HepG2 (cell line): ENCODE results near the gene CABLES2. TPM values are rescaled to one million over a fixed set of nuclear protein-coding genes. Genes with fewer than 3 reads are reported as not detected.

Experiments
- ATAC-seq: fragments of 200-7000 bp; cut with Tn5 transposase; 3 replicates; pipeline ENCODE4 v1.9.1; 2020; ENCODE audit warnings: mild to moderate bottlenecking, moderate library complexity
- BruUV-seq: library from RNA; stranded (reverse); fragments of 400-500 nt; replicated peaks from 2 replicates; lab custom pipeline; 2021; lab: Mats Ljungman, UMichigan
- CTCF ChIA-PET: fragments of 300-600 bp; formaldehyde crosslinking; extraction: SDS; loops from one replicate; lab custom pipeline; 2021; ENCODE audit warnings: low total read pairs, inconsistent platforms, low intra/inter-chr PET ratio; lab: Yijun Ruan, JAX
- POLR2A ChIA-PET: fragments of 350-600 bp; sonication (Branson Sonifier 250); formaldehyde crosslinking; loops from one replicate; lab custom pipeline; 2020; ENCODE audit warnings: antibody characterized with exemption, inconsistent platforms; lab: Yijun Ruan, JAX
- DNase-seq: peaks from one replicate; pipeline ENCODE4 v3.0.0-alpha.2; 2015; ENCODE audit warnings: low spot score
- FAIRE-seq: peaks from 3 replicates; lab custom pipeline; 2011; peaks lifted over from hg19 to GRCh38; lab: Jason Lieb, UNC
- H2AFZ ChIP-seq: one replicate; pipeline ENCODE4 v1.6.1; 2011; ENCODE audit warnings: low read length, inconsistent platforms
- H3K27ac ChIP-seq: fragments of 300-600 bp; 3 replicates; pipeline ENCODE4 v1.8.0; 2011; ENCODE audit warnings: mixed run types, mild to moderate bottlenecking, mixed read lengths, low read length, inconsistent platforms; ENCODE audit not compliant: insufficient read depth; ENCODE audit errors: extremely low read length
- H3K27me3 ChIP-seq, 2 experiments: fragments of 200-600 bp in 1 of 2; 2 replicates in 1 of 2; 3 replicates in 1 of 2; pipeline versions ENCODE4 v1.6.0 to v1.8.0; 2011; ENCODE audit warnings: low read length in 2 of 2, mild to moderate bottlenecking in 2 of 2, moderate library complexity in 2 of 2, inconsistent platforms in 1 of 2; ENCODE audit not compliant: insufficient read depth in 2 of 2, control insufficient read depth in 1 of 2
- H3K36me3 ChIP-seq, 2 experiments: fragments of 200-600 bp in 1 of 2; replicated peaks in 1 of 2; 2 replicates in 1 of 2; 3 replicates in 1 of 2; pipeline versions ENCODE4 v1.5.1 to v1.8.0; 2011; ENCODE audit warnings: low read length in 2 of 2, inconsistent platforms in 1 of 2; ENCODE audit not compliant: insufficient read depth in 2 of 2, control insufficient read depth in 1 of 2
- H3K4me1 ChIP-seq: 2 replicates; pipeline ENCODE4 v1.5.1; 2012; ENCODE audit warnings: low read length, inconsistent platforms; ENCODE audit not compliant: insufficient read depth
- H3K4me2 ChIP-seq: 2 replicates; pipeline ENCODE4 v1.6.0; 2011; ENCODE audit warnings: low read depth, low read length, inconsistent platforms
- H3K4me3 ChIP-seq, 3 experiments: fragments of 200-600 bp in 1 of 3; sonication (generic), shearing (Covaris generic) in 1 of 3; replicated peaks in 1 of 3; 2 replicates each; pipeline ENCODE4 v1.5.1; 2011 to 2016; ENCODE audit warnings: low read length in 3 of 3, inconsistent platforms in 2 of 3, low read depth in 2 of 3, mild to moderate bottlenecking in 2 of 3, control low read depth in 1 of 3, mixed read lengths in 1 of 3; ENCODE audit not compliant: insufficient read depth in 1 of 3
- H3K79me2 ChIP-seq: one replicate; pipeline ENCODE4 v1.6.1; 2011; ENCODE audit warnings: low read length, inconsistent platforms; ENCODE audit not compliant: insufficient read depth
- H3K9ac ChIP-seq: 2 replicates; pipeline ENCODE4 v1.6.0; 2011; ENCODE audit warnings: mild to moderate bottlenecking, low read depth, low read length, inconsistent platforms; ENCODE audit not compliant: insufficient read depth
- H3K9me3 ChIP-seq: 2 replicates; pipeline ENCODE4 v1.5.1; 2012; ENCODE audit warnings: mild to moderate bottlenecking, low read length
- H4K20me1 ChIP-seq: 2 replicates; pipeline ENCODE4 v1.6.0; 2011; ENCODE audit warnings: inconsistent platforms, mild to moderate bottlenecking, low read length, moderate library complexity; ENCODE audit not compliant: insufficient read depth
- HMG20A ChIP-seq: IDR thresholded peaks from 2 replicates; pipeline ENCODE4 v1.6.1; 2016; ENCODE audit warnings: borderline replicate concordance
- HNRNPH1 ChIP-seq: fragments of 200-400 bp; formaldehyde crosslinking; optimal IDR thresholded peaks from 2 replicates; pipeline ENCODE3; 2017; ENCODE audit warnings: mild to moderate bottlenecking, low read depth, low read length
- JARID2 ChIP-seq: sonication (generic); formaldehyde crosslinking; IDR thresholded peaks from 2 replicates; pipeline ENCODE4 v1.8.1; 2023; ENCODE audit warnings: missing genetic modification reagents, inconsistent platforms; ENCODE audit not compliant: insufficient replicate concordance
- MTF2 ChIP-seq: sonication (generic); formaldehyde crosslinking; IDR thresholded peaks from 2 replicates; pipeline ENCODE4 v1.5.0; 2020; ENCODE audit warnings: missing genetic modification reagents, borderline replicate concordance
- NONO ChIP-seq, 2 experiments: fragments of 450-650 bp in 1 of 2; sonication (generic) in 1 of 2; formaldehyde crosslinking in 1 of 2; IDR thresholded peaks in 1 of 2; conservative IDR thresholded peaks in 1 of 2; 2 replicates each; pipeline versions ENCODE4 v1.6.1 to v1.8.0; 2017 to 2022; ENCODE audit warnings: mild to moderate bottlenecking in 1 of 2, missing genetic modification reagents in 1 of 2, moderate library complexity in 1 of 2
- PHF21A ChIP-seq: sonication (generic); formaldehyde crosslinking; IDR thresholded peaks from 2 replicates; pipeline ENCODE4 v1.5.0; 2020; ENCODE audit warnings: mild to moderate bottlenecking, missing genetic modification reagents
- RBAK ChIP-seq: sonication (generic); formaldehyde crosslinking; IDR thresholded peaks from 2 replicates; pipeline ENCODE4 v1.5.1; 2020; ENCODE audit warnings: mild to moderate bottlenecking, missing genetic modification reagents
- SCMH1 ChIP-seq: sonication (generic); formaldehyde crosslinking; IDR thresholded peaks from 2 replicates; pipeline ENCODE4 v1.9.0; 2021; ENCODE audit warnings: missing genetic modification reagents, mild to moderate bottlenecking, borderline replicate concordance
- TBX2 ChIP-seq: sonication (generic); formaldehyde crosslinking; IDR thresholded peaks from 2 replicates; pipeline ENCODE4 v1.5.0; 2020; ENCODE audit warnings: missing genetic modification reagents, mild to moderate bottlenecking, borderline replicate concordance
- ZFP36 ChIP-seq: fragments of 150-350 bp; IDR thresholded peaks from 2 replicates; pipeline ENCODE4 v1.6.1; 2018; ENCODE audit warnings: borderline replicate concordance, low read length, low read depth; ENCODE audit not compliant: partially characterized antibody
- ZFP62 ChIP-seq: sonication (generic); formaldehyde crosslinking; IDR thresholded peaks from 2 replicates; pipeline ENCODE4 v1.4.0; 2020; ENCODE audit warnings: missing genetic modification reagents
- WGBS: methylation state at CpG from one replicate; pipeline ENCODE4 v1.1.6; 2017; ENCODE audit warnings: low lambda C conversion rate; 5-methylcytosine and 5-hydroxymethylcytosine counted together
- in situ Hi-C: cut with HindIII; loops from 2 replicates; pipeline ENCODE4 v1.10.0; 2017; ENCODE audit warnings: low pct_unique_long_range_greater_than_20kb; ENCODE audit not compliant: extremely low pct_ligation_motif_present
- intact Hi-C: fragments of 100-400 bp; cut with micrococcal nuclease; formaldehyde crosslinking; loops from one replicate; pipeline ENCODE4 v1.10.0; 2022; ENCODE audit not compliant: unreplicated experiment
- polyA plus RNA-seq, 8 experiments: library from polyadenylated mRNA; depleted of rRNA in 3 of 8; stranded (reverse) in 7 of 8; unstranded in 1 of 8; fragments of >200 nt; fragmentation: Illumina TruSeq in 4 of 8; extraction: Trizol in 4 of 8; gene quantifications; 2 replicates each; pipeline versions ENCODE4 v1.2.1 to v1.2.3, GENCODE V29; 2011 to 2016; ENCODE audit warnings: low read depth in 4 of 8, missing spikeins in 1 of 8, mixed read lengths in 1 of 8; ENCODE audit not compliant: insufficient read depth in 1 of 8
- total RNA-seq, 5 experiments: library from RNA; depleted of rRNA; stranded (reverse); fragments of >200 nt; fragmentation: Illumina TruSeq; extraction: Trizol; gene quantifications; 2 replicates each; pipeline ENCODE4 v1.2.3, GENCODE V29; 2016; ENCODE audit warnings: low read depth in 1 of 5
- TF ChIP-seq, protein P1 (sequence below): sonication (generic); formaldehyde crosslinking; IDR thresholded peaks from 2 replicates; pipeline ENCODE4 v1.5.0; 2020; ENCODE audit warnings: missing genetic modification reagents
- TF ChIP-seq, protein P2 (sequence below): sonication (generic); formaldehyde crosslinking; IDR thresholded peaks from 2 replicates; pipeline ENCODE4 v1.5.0; 2020; ENCODE audit warnings: mild to moderate bottlenecking, missing genetic modification reagents

Gene CABLES2
- total and polyA plus RNA-seq, 2 of the 13 experiments (the other 11 are each of a cell fraction or from before 2014, with no cell fraction given): 5.2 to 9.7 TPM

DNA sequence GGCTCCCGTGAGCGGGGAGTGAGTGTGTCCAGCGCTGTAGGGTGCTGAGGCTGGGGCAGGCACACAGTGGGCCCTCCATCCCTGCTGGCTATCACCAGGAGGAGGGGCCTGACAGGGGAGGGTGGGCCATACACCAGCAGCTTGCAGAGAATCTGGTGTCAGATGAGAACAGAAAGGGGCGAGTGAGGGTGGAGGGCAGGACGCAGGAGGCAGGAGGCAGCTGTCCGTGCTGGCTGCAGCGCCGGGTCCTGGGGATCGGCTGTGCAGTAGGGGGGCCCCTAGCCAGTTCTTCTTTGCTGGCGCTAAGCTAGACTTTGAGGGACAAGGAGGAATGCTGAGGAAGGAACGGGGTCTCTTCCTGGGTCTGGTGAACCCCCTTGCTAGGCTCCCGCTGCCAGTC is 1.6 kb upstream of the CABLES2 start:
- in situ Hi-C loops (no loop called here), intact Hi-C loops (no loop called here)
- no peak for DNase-seq
- TF ChIP-seq HNRNPH1: no peak
- TF ChIP-seq ZFP36: no peak
- TF ChIP-seq PHF21A (CRISPR knock-in tag): no peak
- no peak for TF ChIP-seq RBAK (CRISPR knock-in tag)
- TF ChIP-seq MTF2 (CRISPR knock-in tag): 0 out of 2 replicates have a peak, but pooled peaks have one; percentile 9
- TF ChIP-seq TBX2 (CRISPR knock-in tag): no peak
- ChIA-PET CTCF (no interaction called here), POLR2A (no interaction called here)
- H4K20me1 ChIP-seq: peaks cover 3% of the 10 kb centered on the region; the same call in 1 of the 2 replicates
- H3K4me1 ChIP-seq: peaks cover 93% of the 10 kb centered on the region
- no peak for ATAC-seq
- BruUV-seq: no TSS peak
- no peak overlapping the region for H2AFZ ChIP-seq
- no peaks in the 10 kb centered on the region for H3K9me3 ChIP-seq
- FAIRE-seq: no peak
- H3K36me3 ChIP-seq: peaks cover 0 to 8% of the 10 kb centered on the region in 2 experiments; a peak in 2 of 5 replicates
- WGBS: 59% methylated on average over 12 of the region's 12 CpGs
- no peak overlapping the region for H3K4me3 ChIP-seq
- H3K4me2 ChIP-seq: no peak overlapping the region
- H3K79me2 ChIP-seq: peaks cover 9% of the 10 kb centered on the region
- H3K27ac ChIP-seq: no peak overlapping the region
- H3K9ac ChIP-seq: no peak overlapping the region
- peaks cover 11 to 22% of the 10 kb centered on the region in 2 experiments for H3K27me3 ChIP-seq

DNA sequence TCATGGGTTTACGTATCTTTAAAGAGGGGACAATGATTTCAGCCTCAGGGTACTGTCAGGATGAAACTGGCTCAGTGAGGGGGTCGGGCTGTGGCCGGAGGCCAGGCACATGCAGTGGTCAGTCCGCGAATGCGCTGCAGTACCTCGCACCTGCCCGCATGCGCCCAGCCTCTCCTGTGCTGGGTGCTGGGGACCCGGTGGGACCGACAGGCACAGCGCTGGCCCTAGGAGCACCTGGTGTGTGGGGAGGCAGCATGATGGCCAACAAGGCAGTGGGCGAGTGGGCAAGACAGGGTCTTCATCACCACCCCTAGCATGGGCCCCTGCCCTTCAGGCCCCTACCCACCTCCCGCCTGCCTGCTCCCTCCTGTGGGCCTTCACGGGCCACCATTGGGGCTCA is 970 bp upstream of the CABLES2 start:
- DNase-seq (no peak), FAIRE-seq (no peak), ATAC-seq (no peak)
- intact Hi-C loops: no loop called here
- peaks cover 3% of the 10 kb centered on the region; the same call in 1 of the 2 replicates for H4K20me1 ChIP-seq
- no peak overlapping the region for H3K9ac ChIP-seq
- ChIA-PET CTCF (no interaction called here), POLR2A (no interaction called here)
- H3K27me3 ChIP-seq: peaks cover 11 to 20% of the 10 kb centered on the region in 2 experiments
- peaks cover 87% of the 10 kb centered on the region for H3K4me1 ChIP-seq
- H3K9me3 ChIP-seq: no peaks in the 10 kb centered on the region
- peak overlapping the region in 1 of 3 experiments; percentile 77; a peak in 2 of 6 replicates for H3K4me3 ChIP-seq
- H3K27ac ChIP-seq: no peak overlapping the region
- peaks cover 9% of the 10 kb centered on the region for H3K79me2 ChIP-seq
- WGBS: 54% methylated on average over 15 of the region's 15 CpGs
- H2AFZ ChIP-seq: no peak overlapping the region
- in situ Hi-C loops: no loop called here
- BruUV-seq: no TSS peak
- H3K36me3 ChIP-seq: peaks cover 0 to 11% of the 10 kb centered on the region in 2 experiments; a peak in 3 of 5 replicates
- peak overlapping the region; percentile 93 for H3K4me2 ChIP-seq
- no peak for TF ChIP-seq NONO (IDR thresholded peaks at IDR 0.05)
- no peak for TF ChIP-seq NONO (CRISPR knock-in tag; conservative IDR thresholded peaks at IDR 0.05)
- TF ChIP-seq HMG20A (CRISPR knock-in tag): no peak
- no peak for TF ChIP-seq JARID2 (CRISPR knock-in tag)
- TF ChIP-seq, protein P1, sequence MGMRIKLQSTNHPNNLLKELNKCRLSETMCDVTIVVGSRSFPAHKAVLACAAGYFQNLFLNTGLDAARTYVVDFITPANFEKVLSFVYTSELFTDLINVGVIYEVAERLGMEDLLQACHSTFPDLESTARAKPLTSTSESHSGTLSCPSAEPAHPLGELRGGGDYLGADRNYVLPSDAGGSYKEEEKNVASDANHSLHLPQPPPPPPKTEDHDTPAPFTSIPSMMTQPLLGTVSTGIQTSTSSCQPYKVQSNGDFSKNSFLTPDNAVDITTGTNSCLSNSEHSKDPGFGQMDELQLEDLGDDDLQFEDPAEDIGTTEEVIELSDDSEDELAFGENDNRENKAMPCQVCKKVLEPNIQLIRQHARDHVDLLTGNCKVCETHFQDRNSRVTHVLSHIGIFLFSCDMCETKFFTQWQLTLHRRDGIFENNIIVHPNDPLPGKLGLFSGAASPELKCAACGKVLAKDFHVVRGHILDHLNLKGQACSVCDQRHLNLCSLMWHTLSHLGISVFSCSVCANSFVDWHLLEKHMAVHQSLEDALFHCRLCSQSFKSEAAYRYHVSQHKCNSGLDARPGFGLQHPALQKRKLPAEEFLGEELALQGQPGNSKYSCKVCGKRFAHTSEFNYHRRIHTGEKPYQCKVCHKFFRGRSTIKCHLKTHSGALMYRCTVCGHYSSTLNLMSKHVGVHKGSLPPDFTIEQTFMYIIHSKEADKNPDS (CRISPR knock-in tag): no peak
- TF ChIP-seq SCMH1 (CRISPR knock-in tag): no peak
- TF ChIP-seq, protein P2, sequence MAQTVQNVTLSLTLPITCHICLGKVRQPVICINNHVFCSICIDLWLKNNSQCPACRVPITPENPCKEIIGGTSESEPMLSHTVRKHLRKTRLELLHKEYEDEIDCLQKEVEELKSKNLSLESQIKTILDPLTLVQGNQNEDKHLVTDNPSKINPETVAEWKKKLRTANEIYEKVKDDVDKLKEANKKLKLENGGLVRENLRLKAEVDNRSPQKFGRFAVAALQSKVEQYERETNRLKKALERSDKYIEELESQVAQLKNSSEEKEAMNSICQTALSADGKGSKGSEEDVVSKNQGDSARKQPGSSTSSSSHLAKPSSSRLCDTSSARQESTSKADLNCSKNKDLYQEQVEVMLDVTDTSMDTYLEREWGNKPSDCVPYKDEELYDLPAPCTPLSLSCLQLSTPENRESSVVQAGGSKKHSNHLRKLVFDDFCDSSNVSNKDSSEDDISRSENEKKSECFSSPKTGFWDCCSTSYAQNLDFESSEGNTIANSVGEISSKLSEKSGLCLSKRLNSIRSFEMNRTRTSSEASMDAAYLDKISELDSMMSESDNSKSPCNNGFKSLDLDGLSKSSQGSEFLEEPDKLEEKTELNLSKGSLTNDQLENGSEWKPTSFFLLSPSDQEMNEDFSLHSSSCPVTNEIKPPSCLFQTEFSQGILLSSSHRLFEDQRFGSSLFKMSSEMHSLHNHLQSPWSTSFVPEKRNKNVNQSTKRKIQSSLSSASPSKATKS (CRISPR knock-in tag): no peak
- TF ChIP-seq ZFP62: no peak
